HL-60 (cell line): ENCODE measurements around the gene ZNF610.
A peak's percentile ranks its signal among the peaks of the same experiment; 100 is the strongest.

ENCODE experiments used
- CTCF ChIP-seq: IDR thresholded peaks from one replicate; pipeline ENCODE4 v1.5.1; 2011; ENCODE audit warnings: low read length, control low read depth, inconsistent platforms; ENCODE audit not compliant: insufficient read depth
- GABPA ChIP-seq: IDR thresholded peaks from 2 replicates; pipeline ENCODE4 v1.6.1; 2012; ENCODE audit warnings: low read depth
- POLR2AphosphoS5 ChIP-seq: IDR thresholded peaks from 2 replicates; pipeline ENCODE4 v1.6.1; 2012; ENCODE audit warnings: low read depth
- REST ChIP-seq: IDR thresholded peaks from 2 replicates; pipeline ENCODE4 v1.6.1; 2012; ENCODE audit warnings: low read depth; ENCODE audit not compliant: insufficient replicate concordance
- SPI1 ChIP-seq: IDR thresholded peaks from 2 replicates; pipeline ENCODE4 v1.6.1; 2012; ENCODE audit warnings: low read depth, mild to moderate bottlenecking, borderline replicate concordance

- peak; percentile 62; the same call in 1 of the 2 replicates for TF ChIP-seq POLR2AphosphoS5
- TF ChIP-seq CTCF = no peak
- TF ChIP-seq REST = no peak
- peak; percentile 70 for TF ChIP-seq GABPA
- no peak for TF ChIP-seq SPI1
These were observed 33.7 kb downstream of the ZNF610 start, which contains the start of gene ZNF880 for GRCh38 chr19:52369559-52370340.
